GM06990 (cell line): Measurements from ENCODE around the gene ZC3H10.

ENCODE experiments used
- DNase-seq: peaks from one replicate; pipeline ENCODE4 v3.0.0-alpha.2; 2011; ENCODE audit not compliant: insufficient read length; ENCODE audit errors: extremely low read depth
- H3K27me3 ChIP-seq: replicated peaks from 2 replicates; pipeline ENCODE4 v1.6.0; 2011; ENCODE audit warnings: low read length; ENCODE audit not compliant: control insufficient read depth, insufficient read depth
- H3K36me3 ChIP-seq: 2 replicates; pipeline ENCODE4 v1.5.1; 2011; ENCODE audit warnings: low read length; ENCODE audit not compliant: control insufficient read depth, insufficient read depth
- H3K4me3 ChIP-seq: replicated peaks from 2 replicates; pipeline ENCODE4 v1.5.1; 2011; ENCODE audit warnings: low read depth, mild to moderate bottlenecking, control low read depth, low read length
- CTCF ChIP-seq: IDR thresholded peaks from 2 replicates; pipeline ENCODE4 v1.5.1; 2011; ENCODE audit warnings: low read length, control low read depth, mild to moderate bottlenecking, inconsistent platforms; ENCODE audit not compliant: insufficient read depth, poor library complexity, severe bottlenecking

Gene ZC3H10

GRCh38 chr12:56098592-56098991 is 19.5 kb upstream of the ZC3H10 start:
- Histone ChIP-seq H3K27me3 (no peaks in the 10 kb centered on the region; the same call in 1 of the 2 replicates), H3K36me3 (no peaks in the 10 kb centered on the region), H3K4me3 (no peak overlapping the region)
- no peak for TF ChIP-seq CTCF
- no peak for DNase-seq

- DNase-seq = no peak
- H3K36me3 ChIP-seq = no peaks in the 10 kb centered on the region
- no peak for TF ChIP-seq CTCF
- H3K4me3 ChIP-seq = no peak overlapping the region
- H3K27me3 ChIP-seq = no peaks in the 10 kb centered on the region
These were observed 18.3 kb upstream of the ZC3H10 start for GRCh38 chr12:56099787-56100186.

- TF ChIP-seq CTCF = no peak
- Histone ChIP-seq H3K4me3 (no peak overlapping the region), H3K36me3 (no peaks in the 10 kb centered on the region), H3K27me3 (no peaks in the 10 kb centered on the region)
- no peak for DNase-seq
These were observed 17.0 kb upstream of the ZC3H10 start for GRCh38 chr12:56101045-56101444.

GRCh38 chr12:56102683-56103065 is 15.4 kb upstream of the ZC3H10 start:
- Histone ChIP-seq H3K36me3 (peaks cover 3% of the 10 kb centered on the region; the same call in 1 of the 2 replicates), H3K4me3 (no peak overlapping the region), H3K27me3 (no peaks in the 10 kb centered on the region)
- no peak for TF ChIP-seq CTCF
- no peak for DNase-seq

- Histone ChIP-seq H3K4me3 (peak overlapping the region; percentile 92), H3K27me3 (no peaks in the 10 kb centered on the region), H3K36me3 (peaks cover 7% of the 10 kb centered on the region)
- no peak for TF ChIP-seq CTCF
- DNase-seq = no peak
These were observed 14.9 kb upstream of the ZC3H10 start for GRCh38 chr12:56103066-56103711.

GRCh38 chr12:56103823-56104108 is 14.3 kb upstream of the ZC3H10 start:
- no peak for TF ChIP-seq CTCF
- no peaks in the 10 kb centered on the region for H3K27me3 ChIP-seq
- peak overlapping the region; percentile 92 for H3K4me3 ChIP-seq
- peaks cover 8% of the 10 kb centered on the region for H3K36me3 ChIP-seq
- DNase-seq = no peak
